GM19372 (cell line): ENCODE data around the gene SRCAP.

Experiments used
- ATAC-seq: cut with Tn5 transposase; IDR thresholded peaks from one replicate; pipeline ENCODE4 v1.9.1; 2021; ENCODE audit warnings: mild to moderate bottlenecking, low read depth, moderate library complexity; ENCODE audit not compliant: unreplicated experiment

SRCAP gene

GRCh38 chr16:30728321-30728720, 29.4 kb downstream of the SRCAP start:
- no peak for ATAC-seq

DNA sequence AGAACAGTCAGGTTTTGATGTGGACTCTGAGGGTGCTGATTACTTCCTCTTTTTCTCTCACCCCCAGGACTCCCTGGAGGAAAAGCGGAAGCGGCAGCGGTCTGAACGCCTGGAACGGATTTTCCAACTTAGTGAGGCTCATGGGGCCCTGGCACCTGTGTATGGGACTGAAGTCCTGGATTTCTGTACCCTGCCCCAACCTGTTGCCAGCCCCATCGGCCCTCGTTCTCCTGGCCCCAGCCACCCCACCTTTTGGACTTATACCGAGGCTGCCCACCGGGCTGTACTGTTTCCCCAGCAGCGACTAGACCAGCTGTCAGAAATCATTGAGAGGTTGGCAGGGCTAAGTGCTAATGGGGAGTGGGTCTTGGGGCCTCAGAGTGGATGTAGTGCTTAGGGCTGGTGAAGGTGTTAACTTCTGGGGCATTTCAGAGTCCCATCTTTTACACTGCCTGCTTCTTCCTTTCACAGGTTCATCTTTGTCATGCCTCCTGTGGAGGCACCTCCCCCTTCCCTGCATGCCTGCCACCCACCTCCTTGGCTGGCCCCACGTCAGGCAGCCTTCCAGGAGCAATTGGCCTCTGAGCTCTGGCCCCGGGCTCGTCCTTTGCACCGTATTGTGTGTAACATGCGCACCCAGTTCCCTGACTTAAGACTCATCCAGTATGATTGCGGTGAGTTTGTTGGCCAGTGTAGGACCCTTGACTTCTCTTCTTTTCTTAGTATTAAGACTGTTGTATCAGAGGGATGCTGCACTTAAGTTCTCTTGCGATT, 30.1 kb downstream of the SRCAP start:
- no peak for ATAC-seq

GRCh38 chr16:30731411-30731810, 32.4 kb downstream of the SRCAP start:
- no peak for ATAC-seq

DNA sequence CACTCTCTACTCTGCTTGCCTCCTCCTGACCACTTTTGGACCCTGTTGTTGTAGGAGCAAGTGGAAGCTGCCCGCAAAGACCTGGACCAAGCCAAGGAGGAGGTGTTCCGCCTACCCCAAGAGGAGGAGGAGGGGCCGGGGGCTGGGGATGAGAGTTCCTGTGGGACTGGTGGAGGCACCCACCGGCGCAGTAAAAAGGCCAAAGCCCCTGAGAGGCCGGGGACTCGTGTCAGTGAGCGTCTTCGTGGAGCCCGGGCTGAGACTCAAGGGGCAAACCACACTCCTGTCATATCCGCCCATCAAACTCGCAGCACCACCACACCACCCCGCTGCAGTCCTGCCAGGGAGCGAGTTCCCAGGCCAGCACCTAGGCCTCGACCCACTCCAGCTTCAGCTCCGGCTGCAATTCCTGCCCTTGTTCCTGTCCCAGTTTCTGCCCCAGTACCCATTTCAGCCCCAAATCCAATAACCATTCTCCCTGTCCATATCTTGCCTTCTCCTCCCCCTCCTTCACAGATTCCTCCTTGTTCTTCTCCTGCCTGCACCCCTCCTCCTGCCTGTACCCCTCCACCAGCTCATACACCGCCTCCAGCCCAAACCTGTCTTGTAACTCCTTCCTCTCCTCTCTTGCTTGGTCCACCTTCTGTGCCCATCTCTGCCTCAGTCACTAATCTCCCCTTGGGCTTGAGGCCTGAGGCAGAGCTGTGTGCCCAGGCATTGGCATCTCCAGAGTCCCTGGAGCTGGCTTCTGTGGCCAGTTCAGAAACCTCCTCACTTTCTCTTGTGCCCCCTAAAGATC, 38.2 kb downstream of the SRCAP start:
- no peak for ATAC-seq

- ATAC-seq, result no peak
Observed at GRCh38 chr16:30737794-30738648, 39.0 kb downstream of the SRCAP start.

GRCh38 chr16:30738984-30739951, 40.3 kb downstream of the SRCAP start:
- no peak for ATAC-seq

GRCh38 chr16:30740364-30741251, 41.6 kb downstream of the SRCAP start:
- no peak for ATAC-seq

DNA sequence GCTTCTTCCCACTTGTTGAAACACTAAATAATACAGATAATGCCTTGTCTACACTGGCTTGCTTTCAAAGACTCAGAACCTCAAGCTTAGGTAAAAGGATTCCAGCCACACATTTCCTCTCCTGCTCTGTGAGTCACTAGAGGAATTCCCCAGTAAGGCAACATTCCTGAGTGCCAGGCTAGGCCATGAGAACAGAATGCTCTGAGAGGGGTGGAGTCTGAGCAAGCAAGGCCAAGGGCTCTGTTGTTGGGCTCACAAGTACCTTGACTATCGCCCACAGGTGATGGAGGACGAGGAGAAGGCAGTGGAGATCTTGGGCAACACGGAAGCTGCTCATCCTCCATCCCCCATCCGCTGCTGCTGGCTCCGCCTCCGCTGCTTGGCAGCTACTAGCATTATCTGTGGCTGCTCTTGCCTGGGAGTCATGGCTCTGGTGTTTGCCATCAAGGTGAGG, 42.5 kb downstream of the SRCAP start:
- ATAC-seq, result no peak

- no peak for ATAC-seq
Observed at GRCh38 chr16:30743716-30744115, 44.7 kb downstream of the SRCAP start.

GRCh38 chr16:30744183-30744582, 45.2 kb downstream of the SRCAP start:
- ATAC-seq, result no peak

DNA sequence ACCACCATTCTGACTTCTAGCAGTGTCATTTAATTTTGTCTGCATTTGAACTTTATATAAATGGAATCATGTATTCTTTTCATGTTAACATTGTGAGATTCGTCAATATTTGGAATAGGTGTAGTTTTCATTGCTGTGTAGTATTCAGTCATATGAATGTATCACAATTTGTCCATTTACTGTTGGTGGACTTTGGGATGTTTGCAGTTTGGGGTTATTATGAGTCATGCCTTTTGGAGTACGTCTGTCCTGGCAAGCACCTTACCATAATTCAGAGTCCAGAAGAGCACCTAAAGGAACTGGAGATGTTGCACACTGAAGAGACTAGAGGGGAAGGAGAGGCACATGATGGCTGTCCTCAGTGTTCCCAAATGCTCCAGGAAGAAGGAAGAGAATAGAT, 46.1 kb downstream of the SRCAP start:
- no peak for ATAC-seq

GRCh38 chr16:30746638-30747175, 47.7 kb downstream of the SRCAP start:
- no peak for ATAC-seq

- ATAC-seq, result no peak
Observed at GRCh38 chr16:30747331-30747730, 48.4 kb downstream of the SRCAP start.

DNA sequence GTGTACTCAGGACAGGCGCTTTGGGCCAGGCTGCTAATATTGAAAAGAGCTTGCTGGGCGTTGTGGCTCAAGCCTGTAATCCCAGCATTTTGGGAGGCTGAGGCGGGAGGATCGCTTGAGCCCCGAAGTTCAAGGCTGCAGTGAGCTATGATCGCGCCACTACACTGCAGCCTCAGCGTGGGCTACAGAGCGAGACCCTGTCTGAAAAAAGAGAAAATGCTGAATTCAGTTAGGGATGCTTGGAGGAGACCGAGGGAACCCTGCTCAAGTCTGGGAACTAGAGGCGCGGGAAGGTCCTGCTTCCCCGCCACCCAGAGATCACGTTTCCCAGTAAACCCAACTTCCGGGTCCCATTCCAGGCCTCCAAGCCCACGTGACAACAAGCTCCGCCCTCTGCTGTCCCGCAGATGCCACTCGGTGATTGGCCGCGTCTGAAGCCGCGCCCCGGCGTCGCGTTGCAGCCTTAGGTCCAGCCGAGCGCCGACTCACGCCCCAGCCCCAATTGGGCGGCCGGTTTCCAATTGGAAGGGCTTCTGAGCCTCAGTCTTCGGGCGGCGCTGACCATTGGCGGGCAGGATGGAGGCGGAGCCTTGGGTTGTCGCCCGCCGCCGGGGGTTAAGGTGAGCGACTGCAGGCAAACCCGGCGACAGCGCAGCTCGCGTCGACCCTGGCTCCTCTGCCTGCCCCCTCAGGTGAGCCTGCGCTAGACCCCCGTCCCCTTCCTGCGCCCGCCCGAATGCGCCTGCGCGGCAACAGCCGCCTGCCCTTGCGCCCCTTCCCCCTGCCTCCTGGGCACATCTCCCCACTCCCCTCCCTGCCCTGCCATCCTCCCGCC, 49.0 kb downstream of the SRCAP start, which contains the start of gene PHKG2:
Gene PHKG2, plus strand, starts transcription at position 627 of the 835 bp plus-strand sequence. CDS start 396 bp downstream, outside the sequence.
- peak; percentile 94 for ATAC-seq

DNA sequence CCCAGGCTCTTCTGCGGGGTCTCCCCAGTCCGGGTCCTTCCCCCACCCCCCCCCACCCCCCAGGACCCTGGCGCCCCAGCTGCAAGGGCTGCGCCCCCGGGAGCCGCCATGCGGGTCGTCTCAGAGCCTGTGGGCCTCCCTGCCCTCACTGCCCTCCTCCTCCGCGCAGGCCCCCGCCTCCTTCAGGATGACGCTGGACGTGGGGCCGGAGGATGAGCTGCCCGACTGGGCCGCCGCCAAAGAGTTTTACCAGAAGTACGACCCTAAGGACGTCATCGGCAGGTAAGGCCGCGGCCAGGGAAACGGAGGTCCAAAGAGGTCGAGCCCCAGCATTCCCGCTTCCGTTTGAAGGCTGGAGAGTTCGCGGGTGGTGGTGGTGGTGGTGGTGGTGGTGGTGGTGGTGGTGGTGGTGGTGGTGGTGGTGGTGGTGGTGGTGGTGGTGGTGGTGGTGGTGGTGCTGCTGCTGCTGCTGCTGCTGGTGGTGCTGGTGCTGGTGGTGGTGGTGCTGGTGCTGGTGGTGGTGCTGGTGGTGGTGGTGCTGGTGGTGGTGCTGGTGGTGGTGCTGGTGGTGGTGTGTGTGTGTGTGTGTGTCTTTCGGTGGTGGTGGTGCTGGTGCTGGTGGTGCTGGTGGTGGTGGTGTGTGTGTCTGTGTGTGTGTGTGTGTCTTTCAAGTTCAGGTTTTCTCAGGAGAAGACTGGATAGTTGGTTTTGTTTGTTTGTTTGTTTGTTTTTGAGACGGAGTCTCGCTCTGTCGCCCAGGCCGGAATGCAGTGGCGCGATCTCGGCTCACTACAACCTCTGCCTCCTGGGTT, 49.9 kb downstream of the SRCAP start:
- no peak for ATAC-seq

DNA sequence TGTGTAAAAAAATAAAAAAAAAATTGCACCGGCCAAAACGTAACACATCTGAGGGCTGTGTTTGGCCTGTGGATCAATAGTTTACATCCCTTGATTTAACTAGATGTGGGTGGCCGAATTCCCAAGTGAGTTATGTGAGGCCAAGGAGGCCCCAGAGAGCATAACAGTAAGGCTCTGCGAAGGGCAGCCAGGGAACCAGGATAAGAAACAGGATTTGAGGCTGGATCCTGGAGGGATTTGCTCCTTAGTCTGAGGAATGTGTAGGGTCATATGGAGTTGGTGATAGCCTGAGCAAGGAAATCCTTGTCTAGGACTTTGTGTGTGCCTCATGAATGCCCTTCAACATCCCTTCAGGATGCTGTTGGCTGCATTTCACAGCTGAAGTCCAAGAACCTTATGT, 51.2 kb downstream of the SRCAP start:
- no peak for ATAC-seq
